ENCODE measurements around the gene SRBD1.

DNA sequence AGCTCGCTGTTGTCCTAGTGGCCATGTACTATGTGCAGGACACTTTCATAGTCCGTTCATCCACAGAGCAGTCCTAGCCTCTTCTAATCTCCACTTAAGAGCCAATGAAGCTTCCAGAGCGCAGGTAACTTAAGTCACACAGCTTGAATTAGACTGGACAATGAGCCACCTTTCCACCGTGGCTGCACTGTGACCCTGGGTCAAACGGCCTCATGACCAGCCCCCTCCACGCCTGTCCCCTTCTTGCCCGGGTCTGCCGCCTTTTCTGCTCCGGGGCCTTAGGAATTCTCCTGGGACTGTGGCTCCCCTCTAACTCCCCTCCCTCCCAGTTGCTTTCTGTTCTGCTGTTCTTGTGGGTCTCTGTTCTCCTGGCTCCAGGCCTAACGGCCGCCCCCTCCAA is 32.0 kb upstream of the SRBD1 start:
- TF ChIP-seq POLR2AphosphoS5 (IDR thresholded peaks at IDR 0.05; ENCODE audit: low read depth, low read length) (no peak), ZNF274 (IDR thresholded peaks at IDR 0.05; ENCODE audit: low read depth, low read length) (no peak), CTCF (IDR thresholded peaks at IDR 0.05 in 2 of 3, conservative IDR thresholded peaks at IDR 0.05 in 1 of 3; ENCODE audit: borderline replicate concordance in 1 of 3, insufficient read depth in 1 of 3, low read depth in 2 of 3, low read length in 2 of 3) (no peak), TCF7L2 (IDR thresholded peaks at IDR 0.05; ENCODE audit: borderline replicate concordance, extremely low read depth, insufficient read depth, insufficient read length) (no peak), EZH2phosphoT487 (IDR thresholded peaks at IDR 0.05; ENCODE audit: borderline replicate concordance) (no peak), REST (IDR thresholded peaks at IDR 0.05; ENCODE audit: low read depth) (no peak), RAD21 (IDR thresholded peaks at IDR 0.05; ENCODE audit: low read depth) (no peak), POLR2A (IDR thresholded peaks at IDR 0.05; ENCODE audit: borderline replicate concordance, extremely low read depth, insufficient read depth, insufficient read length) (no peak), SIN3A (IDR thresholded peaks at IDR 0.05; ENCODE audit: low read depth) (no peak), MAX (IDR thresholded peaks at IDR 0.05) (no peak), SP1 (IDR thresholded peaks at IDR 0.05; ENCODE audit: low read depth) (no peak), JUND (IDR thresholded peaks at IDR 0.05) (no peak), EZH2 (IDR thresholded peaks at IDR 0.05) (no peak), ZFX (IDR thresholded peaks at IDR 0.05) (no peak)

All from HCT116 (cell line).